ENCODE results near the gene ASXL1. TPM values are rescaled to one million over a fixed set of nuclear protein-coding genes. Genes with fewer than 3 reads are reported as not detected.

ASXL1 gene
- total and polyA plus RNA-seq, 9 of the 15 experiments (the other 6 are each of a cell fraction or from before 2014, with no cell fraction given): 6.5 to 65.3 (median 32.3) TPM

DNA sequence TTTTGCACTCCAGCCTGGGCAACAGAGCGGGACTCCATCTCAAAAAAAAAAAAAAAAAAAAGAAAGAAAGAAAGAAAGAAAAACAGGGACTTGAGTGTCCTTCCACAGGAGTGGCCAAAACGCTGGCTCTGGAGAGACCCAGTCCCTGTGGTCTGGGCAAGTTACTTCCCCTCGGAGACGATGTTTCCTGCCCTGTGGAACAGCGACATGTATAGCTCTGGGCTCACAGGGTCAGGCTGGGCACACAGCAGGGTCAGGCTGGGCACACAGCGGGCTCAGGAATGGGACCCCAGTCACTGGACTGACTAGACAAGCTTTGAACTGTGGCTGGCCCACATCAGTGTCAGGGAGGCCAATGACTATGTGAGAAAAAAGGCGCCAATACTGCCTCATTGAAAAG lies 110.7 kb downstream of the ASXL1 start:
- DNase-seq (ENCODE audit: extremely low read depth in 1 of 4, low spot score in 3 of 4) (no peak), FAIRE-seq (no peak)

More for the DNA sequence above, 110.7 kb downstream of the ASXL1 start:
- Histone ChIP-seq H3K4me3 (no peak overlapping the region), H3K4me2 (ENCODE audit: insufficient read depth, low read length) (no peak overlapping the region), H4K20me1 (replicated peaks; ENCODE audit: control insufficient read depth, insufficient read depth, low read length) (peaks cover 11% of the 10 kb centered on the region), H3K4me1 (replicated peaks in 1 of 2; ENCODE audit: control insufficient read depth in 2 of 2, insufficient read depth in 2 of 2, low read length in 2 of 2) (peaks cover 6 to 76% of the 10 kb centered on the region in 2 experiments; a peak in 4 of 5 replicates), H2AFZ (ENCODE audit: low read depth, low read length) (no peak overlapping the region), H3K27ac (ENCODE audit: extremely low read depth, low read depth, low read length) (no peak overlapping the region), H3K9me3 (replicated peaks; ENCODE audit: control insufficient read depth, insufficient read depth, low read depth, low read length) (no peaks in the 10 kb centered on the region), H3K36me3 (ENCODE audit: control insufficient read depth, insufficient read depth, low read length) (peaks cover 83% of the 10 kb centered on the region; the same call in 2 of the 3 replicates), H3K79me2 (ENCODE audit: control insufficient read depth, insufficient read depth, low read length) (peaks cover 52% of the 10 kb centered on the region), H3K9me1 (ENCODE audit: control insufficient read depth, insufficient read depth, low read length) (no peaks in the 10 kb centered on the region), H3K27me3 (ENCODE audit: control insufficient read depth in 2 of 2, insufficient read depth in 2 of 2, low read length in 2 of 2) (no peaks in the 10 kb centered on the region), H3K9ac (ENCODE audit: insufficient read depth in 1 of 2, low read depth in 2 of 2, low read length in 2 of 2) (peak overlapping the region in 1 of 2 experiments; percentile 50; a peak in 2 of 4 replicates)
- intact Hi-C loops (cut with micrococcal nuclease): no loop called here
- ChIA-PET POLR2A (no interaction called here), CTCF (ENCODE audit: low intra/inter-chr PET ratio) (no interaction called here)
- in situ Hi-C loops (cut with MboI): no loop called here
- no TSS peak for BruUV-seq (replicated peaks)
- TF ChIP-seq, protein P1, sequence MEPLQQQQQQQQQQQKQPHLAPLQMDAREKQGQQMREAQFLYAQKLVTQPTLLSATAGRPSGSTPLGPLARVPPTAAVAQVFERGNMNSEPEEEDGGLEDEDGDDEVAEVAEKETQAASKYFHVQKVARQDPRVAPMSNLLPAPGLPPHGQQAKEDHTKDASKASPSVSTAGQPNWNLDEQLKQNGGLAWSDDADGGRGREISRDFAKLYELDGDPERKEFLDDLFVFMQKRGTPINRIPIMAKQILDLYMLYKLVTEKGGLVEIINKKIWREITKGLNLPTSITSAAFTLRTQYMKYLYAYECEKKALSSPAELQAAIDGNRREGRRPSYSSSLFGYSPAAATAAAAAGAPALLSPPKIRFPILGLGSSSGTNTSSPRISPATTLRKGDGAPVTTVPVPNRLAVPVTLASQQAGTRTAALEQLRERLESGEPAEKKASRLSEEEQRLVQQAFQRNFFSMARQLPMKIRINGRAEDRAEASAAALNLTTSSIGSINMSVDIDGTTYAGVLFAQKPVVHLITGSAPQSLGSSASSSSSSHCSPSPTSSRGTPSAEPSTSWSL (CRISPR knock-in tag; IDR thresholded peaks at IDR 0.05; ENCODE audit: borderline replicate concordance): no peak
- TF ChIP-seq MAZ (CRISPR knock-in tag; conservative IDR thresholded peaks at IDR 0.05 in 1 of 2, IDR thresholded peaks at IDR 0.05 in 1 of 2): no peak
- TF ChIP-seq ZNF79 (CRISPR knock-in tag; IDR thresholded peaks at IDR 0.05; ENCODE audit: low read depth): no peak
- TF ChIP-seq LCOR (CRISPR knock-in tag; IDR thresholded peaks at IDR 0.05): no peak
- TF ChIP-seq ZNF184 (CRISPR knock-in tag; IDR thresholded peaks at IDR 0.05): no peak
- 84% methylated on average over 7 of the region's 7 CpGs for WGBS (ENCODE audit: insufficient coverage, low coverage, missing lambda C conversion rate)
- no peak for ATAC-seq
